SK-N-MC (cell line): ENCODE results near the gene PIK3R2.
A peak's percentile ranks its signal among the peaks of the same experiment; 100 is the strongest.

Experiments used
- DNase-seq: peaks from one replicate; pipeline ENCODE4 v3.0.0-alpha.2; 2011; ENCODE audit warnings: low read depth, low spot score
- H3K27ac ChIP-seq: fragments of 200-600 bp; sonication (generic); 2 replicates; pipeline ENCODE4 v1.5.1; 2016; ENCODE audit warnings: mixed run types
- H3K36me3 ChIP-seq: fragments of 200-600 bp; sonication (generic); 2 replicates; pipeline ENCODE4 v1.6.1; 2017; ENCODE audit warnings: antibody characterized with exemption, low read length, mixed read lengths; ENCODE audit not compliant: insufficient read depth
- H3K4me3 ChIP-seq: fragments of 200-600 bp; sonication (generic); 2 replicates; pipeline ENCODE4 v1.5.1; 2016
- H3K9ac ChIP-seq: fragments of 200-600 bp; sonication (generic); 2 replicates; pipeline ENCODE4 v1.8.0; 2017; ENCODE audit warnings: mixed run types, mixed read lengths; ENCODE audit not compliant: insufficient read length
- H3K9me3 ChIP-seq: fragments of 200-600 bp; sonication (generic); 2 replicates; pipeline ENCODE4 v1.6.1; 2017; ENCODE audit warnings: low read depth, mild to moderate bottlenecking, antibody characterized with exemption, low read length, moderate library complexity, mixed read lengths
- EZH2 ChIP-seq: fragments of 200-600 bp; sonication (generic); IDR thresholded peaks from one replicate; pipeline ENCODE4 v1.6.1; 2017; ENCODE audit warnings: antibody characterized with exemption
- FOXP2 ChIP-seq: optimal IDR thresholded peaks from 2 replicates; pipeline ENCODE3; 2011; ENCODE audit warnings: mild to moderate bottlenecking, moderate library complexity; ENCODE audit not compliant: insufficient read depth; ENCODE audit errors: extremely low read length, control extremely low read depth
- POLR2AphosphoS5 ChIP-seq: IDR thresholded peaks from 2 replicates; pipeline ENCODE4 v1.6.1; 2012; ENCODE audit warnings: mild to moderate bottlenecking, low read depth, low read length, borderline replicate concordance

Gene PIK3R2

DNA sequence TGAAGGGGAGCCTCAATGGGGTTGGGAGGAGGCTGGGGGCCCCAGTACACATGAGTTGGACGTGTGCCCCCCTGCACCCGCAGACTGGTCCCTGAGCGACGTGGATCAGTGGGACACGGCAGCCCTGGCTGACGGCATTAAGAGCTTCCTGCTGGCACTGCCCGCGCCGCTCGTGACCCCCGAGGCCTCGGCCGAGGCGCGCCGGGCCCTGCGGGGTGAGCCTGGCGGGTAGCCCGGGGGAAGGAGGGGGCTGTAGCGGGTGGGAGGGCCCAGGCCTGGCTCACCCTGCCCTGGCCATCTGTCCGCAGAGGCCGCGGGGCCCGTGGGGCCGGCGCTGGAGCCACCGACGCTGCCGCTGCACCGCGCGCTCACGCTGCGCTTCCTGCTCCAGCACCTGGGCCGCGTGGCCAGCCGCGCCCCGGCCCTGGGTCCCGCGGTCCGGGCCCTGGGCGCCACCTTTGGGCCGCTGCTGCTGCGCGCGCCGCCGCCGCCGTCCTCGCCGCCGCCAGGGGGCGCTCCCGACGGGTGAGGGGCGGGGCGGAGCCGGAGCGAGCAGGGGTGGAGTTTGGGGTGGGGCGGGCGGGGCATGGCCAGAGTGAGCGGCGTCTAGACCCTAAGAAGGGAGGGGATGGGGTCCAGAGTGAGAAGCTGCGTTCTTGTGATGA lies 8.1 kb downstream of the PIK3R2 start:
- peak overlapping the region; percentile 63 for H3K4me3 ChIP-seq
- H3K9me3 ChIP-seq, result no peaks in the 10 kb centered on the region
- no peak for TF ChIP-seq POLR2AphosphoS5
- no peak for TF ChIP-seq FOXP2
- no peak for TF ChIP-seq EZH2
- H3K27ac ChIP-seq, result no peak overlapping the region
- peaks cover 21% of the 10 kb centered on the region; the same call in 1 of the 2 replicates for H3K36me3 ChIP-seq
- H3K9ac ChIP-seq, result peak overlapping the region; percentile 68
- no peak for DNase-seq

DNA sequence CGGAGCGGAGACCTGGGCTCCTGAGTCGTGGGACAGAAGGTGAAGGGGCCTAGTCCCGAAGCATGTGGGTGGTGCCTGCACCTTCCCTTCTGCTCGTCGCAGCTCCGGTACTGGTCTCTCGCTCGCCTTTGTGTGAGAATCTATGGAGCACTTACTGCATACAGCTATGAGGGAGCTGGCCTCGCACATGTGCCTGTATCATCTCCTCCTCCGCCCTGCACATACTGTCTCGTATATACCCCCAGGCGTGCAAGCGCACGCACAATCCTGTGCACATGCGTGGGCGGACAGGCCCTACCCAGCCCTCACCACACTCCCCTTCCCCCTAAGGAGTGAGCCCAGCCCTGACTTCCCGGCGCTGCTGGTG lies 8.7 kb downstream of the PIK3R2 start:
- peaks cover 23% of the 10 kb centered on the region; the same call in 1 of the 2 replicates for H3K36me3 ChIP-seq
- TF ChIP-seq EZH2, result no peak
- no peak for TF ChIP-seq FOXP2
- no peak for TF ChIP-seq POLR2AphosphoS5
- H3K9me3 ChIP-seq, result no peaks in the 10 kb centered on the region
- DNase-seq, result no peak
- H3K4me3 ChIP-seq, result peak overlapping the region; percentile 38; the same call in 1 of the 2 replicates
- no peak overlapping the region for H3K9ac ChIP-seq
- no peak overlapping the region for H3K27ac ChIP-seq

DNA sequence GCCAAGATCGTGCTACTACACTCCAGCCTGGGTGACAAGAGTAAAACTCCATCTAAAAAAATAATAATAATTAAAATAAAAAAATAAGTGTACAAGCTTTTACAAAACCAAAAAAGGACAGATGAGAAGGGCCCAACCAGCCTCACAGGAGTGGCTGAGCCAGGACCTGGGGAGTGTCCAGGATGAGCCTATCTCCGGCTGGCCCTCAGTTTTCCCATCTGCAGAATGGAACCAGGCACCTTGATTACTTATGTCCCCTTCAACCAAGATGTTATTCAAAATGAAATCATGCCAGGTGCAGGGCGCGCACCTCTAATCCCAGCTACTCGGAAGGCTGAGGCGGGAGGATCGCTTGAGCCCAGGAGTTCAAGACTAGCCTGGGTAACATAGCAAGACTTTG lies 11.1 kb downstream of the PIK3R2 start:
- peaks cover 23% of the 10 kb centered on the region; the same call in 1 of the 2 replicates for H3K36me3 ChIP-seq

DNA sequence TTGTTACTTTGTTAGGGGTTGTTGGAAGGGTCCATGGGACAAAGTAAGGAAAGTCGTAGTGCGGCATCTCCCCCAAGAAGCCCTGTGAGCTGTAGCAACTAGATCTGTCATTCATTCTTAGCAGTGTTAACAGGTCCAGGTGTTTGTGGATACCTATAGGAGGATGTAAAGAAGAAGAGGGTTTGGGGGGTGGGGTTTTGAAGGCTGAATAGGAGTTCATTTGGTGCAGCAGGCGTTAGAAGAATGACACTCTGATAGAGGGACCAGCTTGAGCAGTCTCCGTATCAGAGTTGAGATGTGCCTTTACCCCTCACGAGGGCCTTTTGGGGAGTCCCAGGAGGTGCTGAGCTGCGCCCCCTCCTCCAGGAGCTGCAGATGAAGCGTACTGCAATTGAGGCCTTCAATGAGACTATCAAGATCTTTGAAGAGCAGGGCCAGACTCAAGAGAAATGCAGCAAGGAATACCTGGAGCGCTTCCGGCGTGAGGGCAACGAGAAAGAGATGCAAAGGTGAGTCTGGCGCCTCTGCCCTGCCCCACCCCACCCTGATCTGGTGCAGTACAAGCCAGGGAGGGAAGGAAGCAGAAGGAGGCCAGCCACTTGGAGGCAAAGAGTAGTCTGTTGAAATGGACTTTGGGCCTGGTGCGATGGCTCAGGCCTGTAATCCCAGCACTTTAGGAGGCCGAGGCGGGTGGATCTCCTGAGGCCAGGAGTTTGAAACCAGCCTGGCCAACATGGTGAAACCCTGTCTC lies 13.0 kb downstream of the PIK3R2 start:
- Histone ChIP-seq H3K36me3 (peaks cover 26% of the 10 kb centered on the region; the same call in 1 of the 2 replicates), H3K9me3 (no peaks in the 10 kb centered on the region), H3K27ac (no peak overlapping the region), H3K4me3 (no peak overlapping the region), H3K9ac (no peak overlapping the region)
- DNase-seq, result no peak
- TF ChIP-seq FOXP2 (no peak), POLR2AphosphoS5 (no peak), EZH2 (no peak)

More for the DNA sequence above, 11.1 kb downstream of the PIK3R2 start:
- H3K4me3 ChIP-seq, result no peak overlapping the region
- H3K27ac ChIP-seq, result no peak overlapping the region
- no peak for DNase-seq
- TF ChIP-seq EZH2 (no peak), FOXP2 (no peak), POLR2AphosphoS5 (no peak)
- H3K9me3 ChIP-seq, result no peaks in the 10 kb centered on the region
- no peak overlapping the region for H3K9ac ChIP-seq

DNA sequence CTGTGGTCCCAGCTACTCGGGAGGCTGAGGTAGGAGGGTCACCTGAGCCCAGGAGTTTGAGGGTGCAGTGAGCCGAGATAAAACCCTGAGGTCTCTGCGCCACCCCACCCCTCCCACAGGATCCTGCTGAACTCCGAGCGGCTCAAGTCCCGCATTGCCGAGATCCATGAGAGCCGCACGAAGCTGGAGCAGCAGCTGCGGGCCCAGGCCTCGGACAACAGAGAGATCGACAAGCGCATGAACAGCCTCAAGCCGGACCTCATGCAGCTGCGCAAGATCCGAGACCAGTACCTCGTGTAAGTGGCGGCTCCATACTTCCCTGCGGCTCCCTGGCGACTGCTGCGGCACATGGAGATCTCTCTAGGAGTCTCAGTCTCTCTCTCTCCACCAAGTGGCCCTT lies 14.0 kb downstream of the PIK3R2 start:
- Histone ChIP-seq H3K9ac (no peak overlapping the region), H3K36me3 (peaks cover 24% of the 10 kb centered on the region; the same call in 1 of the 2 replicates), H3K27ac (no peak overlapping the region), H3K9me3 (no peaks in the 10 kb centered on the region), H3K4me3 (no peak overlapping the region)
- no peak for TF ChIP-seq POLR2AphosphoS5
- TF ChIP-seq FOXP2, result no peak
- no peak for TF ChIP-seq EZH2
- DNase-seq, result no peak

DNA sequence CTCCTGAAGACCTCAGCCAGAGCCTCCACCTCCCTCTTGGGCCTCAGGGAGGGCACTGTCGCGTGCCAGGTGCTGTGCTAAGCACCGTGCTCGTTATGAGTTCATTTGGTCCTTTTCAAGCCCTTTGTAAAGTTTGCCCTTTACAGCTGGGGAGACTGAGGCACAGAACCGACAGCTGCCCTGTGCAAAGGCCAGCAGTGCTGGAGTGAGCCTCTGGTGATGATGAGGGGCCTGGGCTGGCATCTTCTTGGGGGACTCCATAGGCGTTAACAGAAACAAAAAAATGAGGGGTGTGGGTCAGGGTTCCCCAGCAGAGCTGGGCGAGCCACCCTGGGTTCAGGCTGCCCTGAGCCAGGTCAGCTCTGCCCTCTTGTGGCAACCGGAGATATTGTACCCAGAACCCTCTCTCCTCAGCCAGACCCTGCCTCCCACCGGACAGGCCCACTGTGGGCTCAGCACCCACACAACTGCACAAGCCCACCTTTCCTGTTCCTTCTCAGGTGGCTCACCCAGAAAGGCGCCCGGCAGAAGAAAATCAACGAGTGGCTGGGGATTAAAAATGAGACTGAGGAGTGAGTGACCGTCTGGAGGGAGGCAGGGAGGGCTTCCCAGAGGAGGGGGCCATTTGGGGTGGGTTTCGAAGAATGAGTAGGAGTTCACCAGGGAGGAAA lies 15.1 kb downstream of the PIK3R2 start:
- H3K9ac ChIP-seq, result no peak overlapping the region
- H3K36me3 ChIP-seq, result peaks cover 15% of the 10 kb centered on the region; the same call in 1 of the 2 replicates
- no peak for TF ChIP-seq FOXP2
- no peak for TF ChIP-seq POLR2AphosphoS5
- no peak for TF ChIP-seq EZH2
- no peak overlapping the region for H3K27ac ChIP-seq
- DNase-seq, result no peak
- H3K4me3 ChIP-seq, result no peak overlapping the region
- no peaks in the 10 kb centered on the region for H3K9me3 ChIP-seq

DNA sequence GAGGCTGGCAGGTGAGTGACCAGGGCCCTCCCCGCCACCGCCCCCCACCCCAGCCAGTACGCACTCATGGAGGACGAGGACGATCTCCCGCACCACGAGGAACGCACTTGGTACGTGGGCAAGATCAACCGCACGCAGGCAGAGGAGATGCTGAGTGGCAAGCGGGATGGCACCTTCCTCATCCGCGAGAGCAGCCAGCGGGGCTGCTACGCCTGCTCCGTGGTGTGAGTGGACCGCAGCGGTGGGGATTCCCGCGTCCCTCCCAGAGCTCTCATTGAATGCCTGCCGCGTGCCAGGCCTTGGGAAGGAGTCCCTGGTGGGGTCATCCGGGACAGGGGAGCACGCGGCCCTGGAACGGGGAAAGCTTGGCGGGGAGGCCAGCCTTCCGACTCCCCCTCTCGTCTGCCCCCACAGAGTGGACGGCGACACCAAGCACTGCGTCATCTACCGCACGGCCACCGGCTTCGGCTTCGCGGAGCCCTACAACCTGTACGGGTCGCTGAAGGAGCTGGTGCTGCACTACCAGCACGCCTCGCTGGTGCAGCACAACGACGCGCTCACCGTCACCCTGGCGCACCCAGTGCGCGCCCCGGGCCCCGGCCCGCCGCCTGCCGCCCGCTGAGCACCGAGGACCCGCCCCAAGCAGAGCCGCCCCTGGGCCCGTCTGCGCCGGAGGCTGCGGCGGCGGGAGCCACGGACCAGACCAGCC lies 15.9 kb downstream of the PIK3R2 start:
- no peak for TF ChIP-seq FOXP2
- TF ChIP-seq EZH2, result no peak
- no peak for TF ChIP-seq POLR2AphosphoS5
- Histone ChIP-seq H3K9ac (no peak overlapping the region), H3K36me3 (peaks cover 13% of the 10 kb centered on the region; the same call in 1 of the 2 replicates), H3K27ac (no peak overlapping the region), H3K9me3 (no peaks in the 10 kb centered on the region), H3K4me3 (no peak overlapping the region)
- no peak for DNase-seq

DNA sequence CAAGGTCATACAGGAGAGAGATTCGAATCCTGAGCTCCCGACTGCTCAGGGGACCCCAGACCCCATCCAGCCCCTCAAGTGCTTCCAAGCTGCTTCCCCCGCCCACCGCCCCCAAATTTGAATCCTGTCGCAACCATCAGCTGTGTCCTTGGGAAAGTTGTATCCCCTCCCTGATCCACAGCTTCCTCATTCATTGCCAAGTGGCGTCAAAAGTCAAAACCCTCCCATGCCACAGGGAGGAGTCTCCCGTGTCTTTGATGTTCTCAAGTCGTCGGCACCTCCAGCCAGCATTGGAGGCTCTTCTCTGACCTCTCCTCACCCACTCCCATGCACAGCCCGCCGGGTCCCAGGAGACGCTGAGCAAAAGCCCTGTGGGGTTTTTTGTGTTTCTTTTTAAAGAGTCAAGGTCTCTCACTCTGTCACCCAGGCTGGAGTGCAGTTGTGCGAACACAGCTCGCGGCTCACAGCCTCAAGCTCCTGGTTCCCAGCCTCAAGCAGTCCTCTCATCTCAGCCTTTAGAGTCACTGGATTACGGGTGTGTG lies 17.8 kb downstream of the PIK3R2 start:
- H3K9ac ChIP-seq, result no peak overlapping the region
- TF ChIP-seq POLR2AphosphoS5, result no peak
- no peak overlapping the region for H3K27ac ChIP-seq

More for the DNA sequence above, 17.8 kb downstream of the PIK3R2 start:
- no peaks in the 10 kb centered on the region for H3K9me3 ChIP-seq
- peaks cover 8% of the 10 kb centered on the region; the same call in 1 of the 2 replicates for H3K36me3 ChIP-seq
- DNase-seq, result no peak
- no peak overlapping the region for H3K4me3 ChIP-seq
